Smooth muscle cell (in vitro differentiated cells): ENCODE measurements around the gene C4orf36. TPM values are rescaled to one million over a fixed set of nuclear protein-coding genes. Genes with fewer than 3 reads are reported as not detected.

Source experiments
- DNase-seq: peaks from one replicate; lab custom pipeline; 2025; ENCODE audit not compliant: unreplicated experiment; lab: John Stamatoyannopoulos, UW
- H2AFZ ChIP-seq: fragments of 200-600 bp; sonication (generic); 2 replicates; pipeline ENCODE4 v1.6.0; 2016; ENCODE audit warnings: antibody characterized with exemption, low read depth, mild to moderate bottlenecking
- H3F3A ChIP-seq: fragments of 200-600 bp; sonication (generic); 2 replicates; pipeline ENCODE4 v1.6.0; 2017; ENCODE audit warnings: antibody characterized with exemption, low read depth
- H3K27ac ChIP-seq: fragments of 200-600 bp; sonication (generic); 2 replicates; pipeline ENCODE4 v1.5.1; 2016; ENCODE audit warnings: low read depth, mild to moderate bottlenecking
- H3K27me3 ChIP-seq: fragments of 200-600 bp; sonication (generic); 2 replicates; pipeline ENCODE4 v1.6.1; 2016; ENCODE audit warnings: low read depth, mild to moderate bottlenecking
- H3K36me3 ChIP-seq: fragments of 200-600 bp; sonication (generic); 2 replicates; pipeline ENCODE4 v1.5.1; 2016; ENCODE audit warnings: low read depth
- H3K4me1 ChIP-seq: fragments of 200-600 bp; sonication (generic); 2 replicates; pipeline ENCODE4 v1.5.1; 2016; ENCODE audit warnings: low read depth
- H3K4me2 ChIP-seq: fragments of 200-600 bp; sonication (generic); 2 replicates; pipeline ENCODE4 v1.6.0; 2016; ENCODE audit warnings: mild to moderate bottlenecking
- H3K4me3 ChIP-seq: fragments of 200-600 bp; sonication (generic); 2 replicates; pipeline ENCODE4 v1.5.1; 2016; ENCODE audit warnings: mild to moderate bottlenecking
- H3K79me2 ChIP-seq: fragments of 200-600 bp; sonication (generic); 2 replicates; pipeline ENCODE4 v1.6.0; 2016; ENCODE audit warnings: low read depth, mild to moderate bottlenecking
- H3K9ac ChIP-seq: fragments of 200-600 bp; sonication (generic); 2 replicates; pipeline ENCODE4 v1.6.0; 2016; ENCODE audit warnings: low read depth
- H3K9me3 ChIP-seq: fragments of 200-600 bp; sonication (generic); replicated peaks from 2 replicates; pipeline ENCODE4 v1.5.1; 2016; ENCODE audit warnings: low read depth
- H4K20me1 ChIP-seq: fragments of 200-600 bp; sonication (generic); 2 replicates; pipeline ENCODE4 v1.6.0; 2016; ENCODE audit warnings: low read depth
- CTCF ChIP-seq: fragments of 200-600 bp; sonication (generic); IDR thresholded peaks from 2 replicates; pipeline ENCODE4 v1.5.1; 2017; ENCODE audit warnings: borderline replicate concordance, mild to moderate bottlenecking, antibody characterized with exemption; ENCODE audit not compliant: insufficient read depth, poor library complexity, severe bottlenecking
- WGBS: methylation state at CpG from one replicate; pipeline ENCODE4 v1.1.7; 2016; ENCODE audit warnings: low lambda C conversion rate; 5-methylcytosine and 5-hydroxymethylcytosine counted together
- polyA plus RNA-seq: library from polyadenylated mRNA; unstranded; fragments of >200 nt; fragmentation: Nextera tagmentation; extraction: Ambion mirVana; gene quantifications from 2 replicates; pipeline ENCODE4 v1.2.1, GENCODE V29; 2016
- total RNA-seq: library from RNA; depleted of rRNA; stranded (reverse); fragments of >200 nt; gene quantifications from 2 replicates; pipeline ENCODE4 v1.2.3, GENCODE V29; 2014

Gene C4orf36
- total and polyA plus RNA-seq, 2 experiments from 2014 or later: 5.1 TPM; not detected in 1

- 89% methylated on average over 1 of the region's 1 CpG for WGBS
- Histone ChIP-seq H3K4me2 (no peak overlapping the region), H3K27ac (no peak overlapping the region), H4K20me1 (no peaks in the 10 kb centered on the region), H3K27me3 (no peaks in the 10 kb centered on the region), H3K9ac (no peak overlapping the region), H3F3A (no peaks in the 10 kb centered on the region), H3K79me2 (no peaks in the 10 kb centered on the region), H3K4me3 (no peak overlapping the region), H3K4me1 (no peaks in the 10 kb centered on the region), H3K36me3 (no peaks in the 10 kb centered on the region), H3K9me3 (no peaks in the 10 kb centered on the region), H2AFZ (no peak overlapping the region)
- TF ChIP-seq CTCF: no peak
- DNase-seq: no peak
These were observed 29.5 kb upstream of the C4orf36 start for GRCh38 chr4:86921608-86922252.

- Histone ChIP-seq H3K4me2 (no peak overlapping the region), H3K27me3 (no peaks in the 10 kb centered on the region), H3K9ac (no peak overlapping the region), H3K36me3 (no peaks in the 10 kb centered on the region), H3K9me3 (no peaks in the 10 kb centered on the region), H3K4me1 (no peaks in the 10 kb centered on the region), H2AFZ (no peak overlapping the region), H4K20me1 (no peaks in the 10 kb centered on the region), H3F3A (no peaks in the 10 kb centered on the region), H3K27ac (peak overlapping the region; percentile 55), H3K79me2 (no peaks in the 10 kb centered on the region), H3K4me3 (no peak overlapping the region)
- TF ChIP-seq CTCF: no peak
- DNase-seq: no peak
- whole genome bisulfite sequencing: 88% methylated on average over 4 of the region's 4 CpGs
These were observed 27.5 kb upstream of the C4orf36 start for GRCh38 chr4:86919561-86920223.

DNA sequence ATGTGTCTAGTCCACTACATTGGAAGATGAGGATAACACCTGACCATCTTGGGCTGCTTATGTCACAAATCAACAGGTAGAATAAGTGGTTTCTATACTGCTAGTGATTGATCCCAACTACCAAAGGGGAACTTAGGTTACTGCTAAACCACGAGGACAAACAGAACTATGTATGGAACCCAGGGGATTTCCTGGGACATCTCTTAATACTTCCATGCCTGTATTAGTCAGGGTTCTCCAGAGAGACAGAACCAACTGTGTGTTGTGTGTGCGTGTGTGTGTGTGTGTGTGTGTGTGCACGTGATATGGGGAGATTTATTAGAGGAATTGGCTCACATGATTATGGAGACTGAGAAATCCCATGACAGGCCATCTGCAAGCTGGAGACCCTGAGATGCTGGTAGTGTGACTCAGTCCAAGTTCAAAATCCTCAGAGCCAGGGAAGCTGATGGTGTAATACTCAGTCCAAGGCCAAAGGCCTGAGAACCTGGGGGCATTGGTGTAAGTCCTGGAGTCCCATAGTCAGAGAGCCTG lies 26.4 kb upstream of the C4orf36 start:
- H3K9ac ChIP-seq: no peak overlapping the region
- H3K79me2 ChIP-seq: no peaks in the 10 kb centered on the region
- H2AFZ ChIP-seq: no peak overlapping the region
- peak overlapping the region; percentile 55 for H3K27ac ChIP-seq
- H3K9me3 ChIP-seq: no peaks in the 10 kb centered on the region
- no peak overlapping the region for H3K4me2 ChIP-seq
- no peaks in the 10 kb centered on the region for H3F3A ChIP-seq
- WGBS: 28% methylated on average over 3 of the region's 3 CpGs
- DNase-seq: no peak
- H3K4me3 ChIP-seq: no peak overlapping the region
- no peaks in the 10 kb centered on the region for H3K36me3 ChIP-seq
- no peaks in the 10 kb centered on the region for H3K4me1 ChIP-seq
- no peaks in the 10 kb centered on the region for H4K20me1 ChIP-seq
- no peaks in the 10 kb centered on the region for H3K27me3 ChIP-seq
- TF ChIP-seq CTCF: no peak
